G401.6 (cell line): Measurements from ENCODE around the gene GLI3.

Experiments used
- FAIRE-seq: peaks from 2 replicates; lab custom pipeline; 2012; peaks lifted over from hg19 to GRCh38; lab: Jason Lieb, UNC

The GLI3 gene

GRCh38 chr7:41925946-41926345, 311.1 kb downstream of the GLI3 start:
- no peak for FAIRE-seq

GRCh38 chr7:41924796-41925195, 312.2 kb downstream of the GLI3 start:
- no peak for FAIRE-seq

DNA sequence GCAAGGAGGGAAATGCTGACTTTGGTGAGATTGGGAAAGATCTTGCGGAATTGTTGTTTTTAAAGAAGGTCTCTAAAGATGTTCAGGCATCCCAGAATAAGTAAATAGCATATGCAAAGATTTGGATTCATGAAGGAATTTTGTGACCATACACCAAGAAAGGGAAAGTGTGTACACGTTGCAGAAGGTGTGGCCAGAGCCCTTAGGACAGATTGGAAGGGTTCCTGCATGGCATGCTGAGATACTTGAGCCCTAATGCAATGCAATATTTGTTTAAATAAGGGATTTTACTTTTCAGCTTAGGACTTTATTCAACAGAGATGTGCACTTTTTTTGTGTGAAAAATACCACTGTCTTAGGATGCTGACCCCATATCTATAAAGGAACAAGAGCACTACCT, 314.6 kb downstream of the GLI3 start:
- no peak for FAIRE-seq

DNA sequence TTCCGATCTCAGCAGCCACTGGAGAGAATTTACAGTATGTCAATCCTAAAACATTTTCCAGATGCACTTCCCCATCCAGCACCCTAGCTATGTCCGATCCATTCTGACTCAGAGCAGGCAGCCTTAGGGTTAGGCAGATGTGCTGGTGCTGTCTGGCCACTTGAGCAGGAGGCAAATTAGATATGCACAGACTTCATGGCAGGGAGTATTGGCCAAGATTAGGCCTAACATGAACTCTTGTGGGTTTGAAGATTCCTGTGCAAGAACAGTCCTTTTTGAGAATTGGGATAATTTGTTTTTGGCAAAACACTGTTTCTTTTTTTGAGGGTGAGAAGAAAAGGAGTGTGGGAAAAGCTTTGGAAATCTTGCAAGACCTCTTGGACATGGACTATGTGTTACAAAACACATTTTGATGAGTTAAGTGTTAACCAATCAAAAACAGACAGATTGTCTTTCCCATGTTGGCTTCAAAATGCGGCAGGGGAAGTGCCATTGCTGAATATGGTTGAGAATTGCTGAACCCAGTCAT, 315.5 kb downstream of the GLI3 start:
- FAIRE-seq: no peak

GRCh38 chr7:41918597-41918996, 318.4 kb downstream of the GLI3 start:
- no peak for FAIRE-seq

- no peak for FAIRE-seq
Observed at GRCh38 chr7:41916450-41916927, 320.5 kb downstream of the GLI3 start.

- no peak for FAIRE-seq
Observed at GRCh38 chr7:41915871-41916270, 321.1 kb downstream of the GLI3 start.

GRCh38 chr7:41912851-41913567, 324.0 kb downstream of the GLI3 start:
- no peak for FAIRE-seq

GRCh38 chr7:41912426-41912825, 324.6 kb downstream of the GLI3 start:
- FAIRE-seq: no peak

GRCh38 chr7:41911792-41912191, 325.2 kb downstream of the GLI3 start:
- no peak for FAIRE-seq
